Measurements from ENCODE around the gene SRA1. TPM values are rescaled to one million over a fixed set of nuclear protein-coding genes. Genes with fewer than 3 reads are reported as not detected.

Gene SRA1
- total and polyA plus RNA-seq, 9 of the 15 experiments (the other 6 are each of a cell fraction or from before 2014, with no cell fraction given): 24.1 to 47.4 (median 41.3) TPM

GRCh38 chr5:140568443-140569063, 11.3 kb upstream of the SRA1 start (continued):
- TF ChIP-seq ATF6 (CRISPR knock-in tag; IDR thresholded peaks at IDR 0.05): no peak

GRCh38 chr5:140567871-140568270, 10.6 kb upstream of the SRA1 start:
- in situ Hi-C loops (cut with MboI): loop anchor here (5.0 kb wide), 1 partner anchor 74 kb away; no protein-coding TSS in a partner anchor
- Histone ChIP-seq H4K20me1 (replicated peaks; ENCODE audit: control insufficient read depth, insufficient read depth, low read length) (no peaks in the 10 kb centered on the region), H3K36me3 (ENCODE audit: control insufficient read depth, insufficient read depth, low read length) (peaks cover 42% of the 10 kb centered on the region), H2AFZ (ENCODE audit: low read depth, low read length) (no peak overlapping the region), H3K9me3 (replicated peaks; ENCODE audit: control insufficient read depth, insufficient read depth, low read depth, low read length) (no peaks in the 10 kb centered on the region), H3K4me3 (no peak overlapping the region), H3K4me1 (replicated peaks in 1 of 2; ENCODE audit: control insufficient read depth in 2 of 2, insufficient read depth in 2 of 2, low read length in 2 of 2) (peaks cover 26 to 38% of the 10 kb centered on the region in 2 experiments), H3K79me2 (ENCODE audit: control insufficient read depth, insufficient read depth, low read length) (peaks cover 36% of the 10 kb centered on the region), H3K4me2 (ENCODE audit: insufficient read depth, low read length) (no peak overlapping the region), H3K9ac (ENCODE audit: insufficient read depth in 1 of 2, low read depth in 2 of 2, low read length in 2 of 2) (peak overlapping the region in 1 of 2 experiments; percentile 93; a peak in 2 of 4 replicates), H3K9me1 (ENCODE audit: control insufficient read depth, insufficient read depth, low read length) (no peaks in the 10 kb centered on the region), H3K27ac (ENCODE audit: extremely low read depth, low read depth, low read length) (no peak overlapping the region), H3K27me3 (ENCODE audit: control insufficient read depth in 2 of 2, insufficient read depth in 2 of 2, low read length in 2 of 2) (no peaks in the 10 kb centered on the region)
- DNase-seq (ENCODE audit: extremely low read depth in 1 of 4, low spot score in 3 of 4) (no peak), FAIRE-seq (no peak), ATAC-seq (no peak)
- ChIA-PET POLR2A (interaction anchor here (1.7 kb wide), 1 partner anchor 10 kb away, joined by 10 read pairs; the partner anchor contains the start of gene SRA1), CTCF (ENCODE audit: low intra/inter-chr PET ratio) (no interaction called here)
- WGBS (ENCODE audit: insufficient coverage, low coverage, missing lambda C conversion rate): 100% methylated on average over 13 of the region's 13 CpGs
- intact Hi-C loops (cut with micrococcal nuclease): no loop called here
- no TSS peak for BruUV-seq (replicated peaks)
- TF ChIP-seq ZNF780A (CRISPR knock-in tag; IDR thresholded peaks at IDR 0.05): no peak
- no peak for TF ChIP-seq ZNF561 (CRISPR knock-in tag; conservative IDR thresholded peaks at IDR 0.05)
- no peak for TF ChIP-seq ZNF212 (CRISPR knock-in tag; IDR thresholded peaks at IDR 0.05)
- no peak for TF ChIP-seq HDAC6 (IDR thresholded peaks at IDR 0.05; ENCODE audit: low read depth, low read length)
- TF ChIP-seq FOXP1 (CRISPR knock-in tag; IDR thresholded peaks at IDR 0.05): no peak
- no peak for TF ChIP-seq LCOR (CRISPR knock-in tag; IDR thresholded peaks at IDR 0.05)
- TF ChIP-seq ZNF41 (CRISPR knock-in tag; conservative IDR thresholded peaks at IDR 0.05): no peak
- no peak for TF ChIP-seq ZNF586 (CRISPR knock-in tag; conservative IDR thresholded peaks at IDR 0.05)
- no peak for TF ChIP-seq ZKSCAN3 (CRISPR knock-in tag; IDR thresholded peaks at IDR 0.05)
- TF ChIP-seq NFXL1 (CRISPR knock-in tag; IDR thresholded peaks at IDR 0.05): no peak
- TF ChIP-seq ERF (CRISPR knock-in tag; IDR thresholded peaks at IDR 0.05): no peak
- TF ChIP-seq ZBTB11 (CRISPR knock-in tag; IDR thresholded peaks at IDR 0.05): no peak
- TF ChIP-seq RFX7 (CRISPR knock-in tag; IDR thresholded peaks at IDR 0.05): no peak
- TF ChIP-seq TAL1 (IDR thresholded peaks at IDR 0.05): no peak
- TF ChIP-seq MCM7 (IDR thresholded peaks at IDR 0.05): no peak
- TF ChIP-seq PCBP2 (IDR thresholded peaks at IDR 0.05; ENCODE audit: low read depth, low read length, poor library complexity, severe bottlenecking): no peak
- no peak for TF ChIP-seq HDGF (IDR thresholded peaks at IDR 0.05)
